ENCODE results near the gene ENGASE. TPM values are rescaled to one million over a fixed set of nuclear protein-coding genes. Genes with fewer than 3 reads are reported as not detected.
A peak's percentile ranks its signal among the peaks of the same experiment; 100 is the strongest.

The ENGASE gene
- total and polyA plus RNA-seq, 2 of the 4 experiments (the other 2 are of a cell fraction) = 3.9 to 12.1 TPM

GRCh38 chr17:79084291-79085153, 9.9 kb downstream of the ENGASE start:
- no peak overlapping the region for H2AK5ac ChIP-seq (ENCODE audit: low read depth, low read length)
- no TSS peak for BruUV-seq (replicated peaks)
- H2BK15ac ChIP-seq (ENCODE audit: low read depth, low read length) = no peak overlapping the region
- H3K14ac ChIP-seq (replicated peaks; ENCODE audit: low read depth, low read length) = no peak overlapping the region
- H3K4ac ChIP-seq (ENCODE audit: low read depth, low read length) = no peak overlapping the region
- H2AFZ ChIP-seq (replicated peaks; ENCODE audit: low read length, poor library complexity) = no peak overlapping the region
- peaks cover 9% of the 10 kb centered on the region; the same call in 1 of the 2 replicates for H4K20me1 ChIP-seq (ENCODE audit: insufficient read depth, low read length)
- ATAC-seq (ENCODE audit: low read depth) (no peak), DNase-seq (no peak)
- H3K9ac ChIP-seq (ENCODE audit: low read depth, low read length) = no peak overlapping the region
- H3K27ac ChIP-seq (ENCODE audit: insufficient read depth, low read length) = no peak overlapping the region
- H3K9me1 ChIP-seq (ENCODE audit: insufficient read depth, low read length) = no peaks in the 10 kb centered on the region
- POLR2A ChIA-PET (ENCODE audit: unreplicated experiment) = no interaction called here
- H2AK9ac ChIP-seq (replicated peaks; ENCODE audit: low read depth, low read length, poor library complexity) = peak overlapping the region; percentile 42
- H3K27me3 ChIP-seq (ENCODE audit: control insufficient read depth, insufficient read depth, low read length) = no peaks in the 10 kb centered on the region
- no peak overlapping the region for H3K56ac ChIP-seq (ENCODE audit: extremely low read depth, insufficient read depth, low read length)
- H3K79me1 ChIP-seq (ENCODE audit: low read depth in 1 of 2, low read length in 2 of 2) = no peaks in the 10 kb centered on the region
- intact Hi-C loops (cut with micrococcal nuclease) = no loop called here
- CTCF ChIA-PET = interaction anchor here (0.6 to 1.5 kb wide), 2 partner anchors 307 to 620 kb away, joined by 3 to 9 read pairs; no protein-coding TSS in a partner anchor
- H2BK5ac ChIP-seq (ENCODE audit: low read depth, low read length, poor library complexity, severe bottlenecking) = no peak overlapping the region
- no peaks in the 10 kb centered on the region for H3K4me1 ChIP-seq (ENCODE audit: control insufficient read depth, insufficient read depth, low read length)
- peaks cover 27% of the 10 kb centered on the region for H3K36me3 ChIP-seq (ENCODE audit: control insufficient read depth, insufficient read depth, low read length)
- H4K8ac ChIP-seq (ENCODE audit: low read depth in 2 of 2, low read length in 2 of 2) = no peak overlapping the region
- no peak overlapping the region for H3K23ac ChIP-seq (ENCODE audit: low read depth, low read length)
- TF ChIP-seq CEBPB (IDR thresholded peaks at IDR 0.05; ENCODE audit: low read depth, low read length) (no peak), NFE2L2 (IDR thresholded peaks at IDR 0.05; ENCODE audit: low read depth, low read length) (no peak), MXI1 (IDR thresholded peaks at IDR 0.05; ENCODE audit: borderline replicate concordance, low read depth, low read length) (no peak), MAFK (IDR thresholded peaks at IDR 0.05; ENCODE audit: low read depth, low read length) (no peak), MAZ (IDR thresholded peaks at IDR 0.05; ENCODE audit: borderline replicate concordance, low read depth, low read length) (no peak), ELK1 (IDR thresholded peaks at IDR 0.05; ENCODE audit: borderline replicate concordance, low read depth, low read length) (no peak), USF2 (IDR thresholded peaks at IDR 0.05; ENCODE audit: low read depth, low read length) (no peak), RFX5 (IDR thresholded peaks at IDR 0.05; ENCODE audit: low read depth, low read length) (no peak), CTCF (conservative IDR thresholded peaks at IDR 0.05; ENCODE audit: low read depth, low read length) (no peak), BHLHE40 (IDR thresholded peaks at IDR 0.05; ENCODE audit: low read depth, low read length) (no peak), RCOR1 (IDR thresholded peaks at IDR 0.05; ENCODE audit: insufficient replicate concordance, low read length) (no peak), CHD1 (IDR thresholded peaks at IDR 0.05; ENCODE audit: low read depth, low read length) (no peak), POLR2A (IDR thresholded peaks at IDR 0.05; ENCODE audit: low read depth, low read length) (no peak), FOS (IDR thresholded peaks at IDR 0.05; ENCODE audit: low read depth, low read length) (no peak)
- H4K91ac ChIP-seq (ENCODE audit: insufficient read depth, low read depth, low read length) = no peak overlapping the region
- H3K4me3 ChIP-seq (ENCODE audit: insufficient read depth, low read depth, low read length) = no peak overlapping the region
- H3K18ac ChIP-seq (ENCODE audit: low read depth, low read length) = no peak overlapping the region
- 98% methylated on average over 12 of the region's 31 CpGs; no CpG with 5 or more reads in 1 of the 2 experiments for WGBS, 2 experiments (ENCODE audit: extremely low coverage in 2 of 2, insufficient read length in 1 of 2)
- no peak overlapping the region for H3K4me2 ChIP-seq (ENCODE audit: low read depth, low read length)
- H4K5ac ChIP-seq (ENCODE audit: low read depth, low read length) = no peak overlapping the region
- H2BK20ac ChIP-seq (ENCODE audit: low read depth, low read length) = no peak overlapping the region
- H3K9me3 ChIP-seq (ENCODE audit: control insufficient read depth, insufficient read depth, low read length) = no peaks in the 10 kb centered on the region
- in situ Hi-C loops (cut with MboI; ENCODE audit: low sequenced_read_pairs) = loop anchor here (5.0 to 25.0 kb wide), 3 partner anchors 62 to 628 kb away; partner anchors contain the start of gene C1QTNF1
- dilution Hi-C loops (cut with HindIII; ENCODE audit: low sequenced_read_pairs, unreplicated experiment) = no loop called here
- no peak overlapping the region for H2BK120ac ChIP-seq (ENCODE audit: low read depth, low read length)
